Prostate gland (tissue), 2 donors: ENCODE data around the gene PDGFRB. TPM values are rescaled to one million over a fixed set of nuclear protein-coding genes. Genes with fewer than 3 reads are reported as not detected.

Experiments
- DNase-seq: peaks from one replicate; pipeline ENCODE4 v3.0.0-alpha.2; 2019; ENCODE audit warnings: low spot score
- H3K27ac ChIP-seq, 2 donors: fragments of 200-600 bp; sonication (generic); 2 replicates each; pipeline ENCODE4 v1.5.1; 2017 to 2019
- H3K27me3 ChIP-seq: fragments of 200-600 bp; sonication (generic); replicated peaks from 2 replicates; pipeline ENCODE4 v1.5.1; 2019; ENCODE audit not compliant: insufficient read depth
- H3K36me3 ChIP-seq, 2 donors: fragments of 200-600 bp; sonication (generic); 1 replicate in 1 of 2; 2 replicates in 1 of 2; pipeline versions ENCODE4 v1.5.1 to v1.8.1; 2017 to 2019
- H3K4me1 ChIP-seq: fragments of 200-600 bp; sonication (generic); replicated peaks from 2 replicates; pipeline ENCODE4 v1.5.1; 2019
- H3K4me3 ChIP-seq, 2 donors: fragments of 200-600 bp; sonication (generic); 2 replicates each; pipeline ENCODE4 v1.5.1; 2017 to 2019
- H3K9me3 ChIP-seq: fragments of 200-600 bp; sonication (generic); 2 replicates; pipeline ENCODE4 v1.5.1; 2017
- CTCF ChIP-seq, 4 experiments: fragments of 200-600 bp in 2 of 4; fragments of 450-650 bp in 2 of 4; sonication (generic) in 2 of 4; IDR thresholded peaks; 1 replicate in 3 of 4; 2 replicates in 1 of 4; pipeline ENCODE4 v1.5.1; 2016 to 2019; ENCODE audit warnings: antibody characterized with exemption in 4 of 4, mild to moderate bottlenecking in 2 of 4, moderate library complexity in 2 of 4
- POLR2A ChIP-seq: fragments of 450-650 bp; IDR thresholded peaks from one replicate; pipeline ENCODE4 v1.6.1; 2016; ENCODE audit warnings: antibody characterized with exemption, mild to moderate bottlenecking
- POLR2AphosphoS5 ChIP-seq: sonication (generic); formaldehyde crosslinking; IDR thresholded peaks from one replicate; pipeline ENCODE4 v1.6.1; 2017; ENCODE audit warnings: antibody characterized with exemption
- WGBS: methylation state at CpG from one replicate; pipeline ENCODE4 v1.1.5; 2018; 5-methylcytosine and 5-hydroxymethylcytosine counted together
- intact Hi-C: fragments of 100-400 bp; cut with DNase I; formaldehyde crosslinking; loops from one replicate; pipeline ENCODE4 v1.14.2; 2022
- total RNA-seq, 2 donors: library from RNA; depleted of rRNA; stranded (reverse); fragments of >200 nt; gene quantifications; one replicate each; pipeline ENCODE4 v1.1.0, GENCODE V29; 2016

PDGFRB gene
- total RNA-seq, 2 donors from 2014 or later = 14.5 to 161 TPM

GRCh38 chr5:150157168-150157567 lies 1.5 kb upstream of the PDGFRB start:
- Histone ChIP-seq H3K4me3 (no peak overlapping the region), H3K4me1 (peaks cover 3% of the 10 kb centered on the region), H3K9me3 (no peaks in the 10 kb centered on the region), H3K27ac (peak overlapping the region in 1 of 2 donors; percentile 71), H3K27me3 (no peaks in the 10 kb centered on the region), H3K36me3 (no peaks in the 10 kb centered on the region)
- intact Hi-C loops = loop anchor here (2.0 kb wide), 1 partner anchor 26 kb away; no protein-coding TSS in a partner anchor
- 65% methylated on average over 3 of the region's 3 CpGs for WGBS
- DNase-seq = no peak
- TF ChIP-seq CTCF (IDR thresholded peaks at IDR 0.05) (no peak), POLR2A (no peak), POLR2AphosphoS5 (no peak)

GRCh38 chr5:150156540-150156939 lies 895 bp upstream of the PDGFRB start:
- H3K9me3 ChIP-seq = no peaks in the 10 kb centered on the region
- no peaks in the 10 kb centered on the region for H3K4me1 ChIP-seq
- TF ChIP-seq CTCF (IDR thresholded peaks at IDR 0.05) (no peak), POLR2A (no peak), POLR2AphosphoS5 (no peak)
- WGBS = 76% methylated on average over 4 of the region's 4 CpGs
- H3K27ac ChIP-seq = peak overlapping the region; percentile 71 to 73
- no peak for DNase-seq
- H3K27me3 ChIP-seq = no peaks in the 10 kb centered on the region
- intact Hi-C loops = loop anchor here (2.0 kb wide), 1 partner anchor 26 kb away; no protein-coding TSS in a partner anchor
- no peak overlapping the region for H3K4me3 ChIP-seq
- H3K36me3 ChIP-seq = no peaks in the 10 kb centered on the region

- no peaks in the 10 kb centered on the region for H3K4me1 ChIP-seq
- WGBS = 6% methylated on average over 9 of the region's 9 CpGs
These were observed 353 bp upstream of the PDGFRB start for GRCh38 chr5:150156027-150156368.

GRCh38 chr5:150154618-150155128 lies 972 bp downstream of the PDGFRB start:
- H3K4me1 ChIP-seq = no peaks in the 10 kb centered on the region
- H3K9me3 ChIP-seq = no peaks in the 10 kb centered on the region
- 59% methylated on average over 7 of the region's 7 CpGs for WGBS
- H3K27me3 ChIP-seq = no peaks in the 10 kb centered on the region
- H3K4me3 ChIP-seq = peak overlapping the region; percentile 28 to 33
- TF ChIP-seq CTCF (IDR thresholded peaks at IDR 0.05) (no peak), POLR2AphosphoS5 (no peak), POLR2A (no peak)
- no peak for DNase-seq
- intact Hi-C loops = loop anchor here (2.0 kb wide), 1 partner anchor 14 kb away; no protein-coding TSS in a partner anchor
- H3K36me3 ChIP-seq = no peaks in the 10 kb centered on the region
- peak overlapping the region; percentile 71 to 73 for H3K27ac ChIP-seq

More at GRCh38 chr5:150156027-150156368, 353 bp upstream of the PDGFRB start:
- H3K4me3 ChIP-seq = peak overlapping the region; percentile 28 to 33
- DNase-seq = no peak
- peak overlapping the region; percentile 71 to 73 for H3K27ac ChIP-seq
- TF ChIP-seq CTCF (IDR thresholded peaks at IDR 0.05) (no peak), POLR2AphosphoS5 (no peak), POLR2A (no peak)
- H3K27me3 ChIP-seq = no peaks in the 10 kb centered on the region
- intact Hi-C loops = loop anchor here (2.0 kb wide), 1 partner anchor 25 kb away; no protein-coding TSS in a partner anchor
- H3K36me3 ChIP-seq = no peaks in the 10 kb centered on the region
- H3K9me3 ChIP-seq = no peaks in the 10 kb centered on the region
